ENCODE results near the gene SALL2.
A peak's percentile ranks its signal among the peaks of the same experiment; 100 is the strongest.

The SALL2 gene

GRCh38 chr14:21525962-21526671 is at the start of gene SALL2:
Gene SALL2, minus strand, starts transcription at chr14:21526346. Its CDS starts 219 bp downstream, at chr14:21526127.
- TF ChIP-seq CTCF (conservative IDR thresholded peaks at IDR 0.05; ENCODE audit: control insufficient read depth, insufficient read depth, low read depth, low read length): no peak
- peak within 1 kb of the TSS; percentile 62 for H3K4me3 ChIP-seq (ENCODE audit: control insufficient read depth, low read depth, low read length)
- peak; percentile 38 for DNase-seq (ENCODE audit: low read depth)

- H3K4me3 ChIP-seq (ENCODE audit: control insufficient read depth, low read depth, low read length): no peak overlapping the region
- peak; percentile 6 for DNase-seq (ENCODE audit: low read depth)
- TF ChIP-seq CTCF (conservative IDR thresholded peaks at IDR 0.05; ENCODE audit: control insufficient read depth, insufficient read depth, low read depth, low read length): no peak
Measured at GRCh38 chr14:21575661-21576060, 49.5 kb upstream of the SALL2 start.

GRCh38 chr14:21572604-21573003 is 46.5 kb upstream of the SALL2 start:
- DNase-seq (ENCODE audit: low read depth): no peak
- no peak for TF ChIP-seq CTCF (conservative IDR thresholded peaks at IDR 0.05; ENCODE audit: control insufficient read depth, insufficient read depth, low read depth, low read length)

GRCh38 chr14:21558703-21559170 is 32.6 kb upstream of the SALL2 start:
- no peak for TF ChIP-seq CTCF (conservative IDR thresholded peaks at IDR 0.05; ENCODE audit: control insufficient read depth, insufficient read depth, low read depth, low read length)

More at GRCh38 chr14:21572604-21573003, 46.5 kb upstream of the SALL2 start:
- H3K4me3 ChIP-seq (ENCODE audit: control insufficient read depth, low read depth, low read length): no peak overlapping the region

GRCh38 chr14:21557084-21557901 is 31.1 kb upstream of the SALL2 start:
- DNase-seq (ENCODE audit: low read depth): peak; percentile 88
- H3K4me3 ChIP-seq (ENCODE audit: control insufficient read depth, low read depth, low read length): peak overlapping the region; percentile 33
- TF ChIP-seq CTCF (conservative IDR thresholded peaks at IDR 0.05; ENCODE audit: control insufficient read depth, insufficient read depth, low read depth, low read length): peak; percentile 67

More at GRCh38 chr14:21558703-21559170, 32.6 kb upstream of the SALL2 start:
- no peak overlapping the region for H3K4me3 ChIP-seq (ENCODE audit: control insufficient read depth, low read depth, low read length)
- DNase-seq (ENCODE audit: low read depth): no peak

GRCh38 chr14:21556378-21557083 is 30.4 kb upstream of the SALL2 start:
- TF ChIP-seq CTCF (conservative IDR thresholded peaks at IDR 0.05; ENCODE audit: control insufficient read depth, insufficient read depth, low read depth, low read length): no peak
- DNase-seq (ENCODE audit: low read depth): no peak
- no peak overlapping the region for H3K4me3 ChIP-seq (ENCODE audit: control insufficient read depth, low read depth, low read length)
